HUES48 (cell line): ENCODE results near the gene ALPL.

ENCODE experiments used
- H3K27ac ChIP-seq: one replicate; pipeline ENCODE4 v1.7.0; 2013; ENCODE audit warnings: low read depth, low read length, inconsistent platforms
- H3K27me3 ChIP-seq: 2 replicates; pipeline ENCODE4 v1.6.1; 2013; ENCODE audit warnings: mild to moderate bottlenecking, low read length; ENCODE audit not compliant: control insufficient read depth, insufficient read depth
- H3K36me3 ChIP-seq: 2 replicates; pipeline ENCODE4 v1.6.1; 2013; ENCODE audit warnings: low read length; ENCODE audit not compliant: control insufficient read depth, insufficient read depth
- H3K4me1 ChIP-seq: 2 replicates; pipeline ENCODE4 v1.6.1; 2013; ENCODE audit warnings: mild to moderate bottlenecking, low read length; ENCODE audit not compliant: control insufficient read depth, insufficient read depth
- H3K4me3 ChIP-seq: 2 replicates; pipeline ENCODE4 v1.5.1; 2013; ENCODE audit warnings: mild to moderate bottlenecking, low read depth, low read length
- H3K9ac ChIP-seq: 2 replicates; pipeline ENCODE4 v1.6.1; 2013; ENCODE audit warnings: mild to moderate bottlenecking, low read depth, low read length, moderate library complexity
- H3K9me3 ChIP-seq: 2 replicates; pipeline ENCODE4 v1.6.1; 2013; ENCODE audit warnings: low read length; ENCODE audit not compliant: control insufficient read depth, insufficient read depth

ALPL gene

DNA sequence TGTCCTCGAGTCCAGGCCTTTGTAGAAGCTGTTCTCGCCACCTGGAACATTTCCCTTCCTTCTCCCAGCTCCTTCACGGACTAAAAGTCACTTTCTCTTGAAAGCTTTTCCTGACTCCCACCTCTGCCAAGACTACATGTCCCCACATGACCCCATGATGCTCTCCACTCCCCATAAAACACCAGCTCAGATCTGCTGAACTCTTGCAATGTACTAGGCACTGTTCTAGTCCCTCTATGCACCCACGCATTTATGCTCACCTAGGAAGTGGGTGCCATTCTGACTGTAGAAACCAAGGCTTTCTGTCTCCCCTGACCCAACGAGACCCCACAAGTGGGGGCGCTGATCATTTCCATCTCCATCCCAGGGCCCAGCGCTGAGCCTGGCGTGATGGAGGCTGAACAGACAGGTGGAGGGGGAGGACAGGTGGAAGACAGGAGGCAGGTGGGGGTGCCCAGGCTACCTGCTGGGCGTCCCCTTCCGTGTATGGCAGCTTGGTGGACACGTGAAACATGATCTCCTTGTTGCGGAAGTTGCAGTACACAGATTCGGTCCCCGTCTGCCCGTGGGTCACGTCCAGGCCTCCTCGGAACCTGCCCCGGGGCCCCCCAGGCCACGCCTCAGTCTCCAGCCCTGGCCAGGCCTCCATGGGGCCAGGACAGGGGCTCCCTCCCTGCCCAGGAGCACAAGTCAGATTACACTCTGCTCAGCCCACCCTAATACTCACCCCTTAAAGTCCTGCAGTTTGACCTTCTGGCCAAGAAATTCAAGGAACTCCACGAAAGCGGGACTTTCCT lies 102.0 kb downstream of the ALPL start:
- H3K9ac ChIP-seq: no peak overlapping the region

DNA sequence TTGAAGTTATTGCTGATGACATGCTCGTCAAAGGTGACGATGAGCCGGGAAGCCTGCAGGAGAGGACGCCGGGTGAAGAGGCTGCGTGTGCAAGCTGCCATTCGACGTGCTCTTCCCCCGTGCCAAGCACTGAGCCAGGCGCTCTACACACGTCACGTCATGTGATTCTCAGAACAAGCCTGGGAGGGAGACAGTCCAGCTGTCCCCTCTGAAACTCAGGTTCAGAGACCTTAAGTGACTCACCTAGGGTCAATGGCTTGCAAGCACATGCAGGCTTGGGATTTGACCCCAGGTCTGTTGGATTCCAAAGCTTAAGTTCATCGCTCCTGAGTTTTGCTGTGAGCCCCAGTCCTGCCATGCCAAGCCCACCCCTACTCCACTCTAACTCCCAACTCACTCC lies 102.8 kb downstream of the ALPL start:
- H3K9me3 ChIP-seq: no peaks in the 10 kb centered on the region
- H3K4me1 ChIP-seq: peaks cover 8% of the 10 kb centered on the region; the same call in 1 of the 2 replicates
- no peaks in the 10 kb centered on the region for H3K27me3 ChIP-seq
- H3K4me3 ChIP-seq: no peak overlapping the region
- no peak overlapping the region for H3K27ac ChIP-seq
- H3K9ac ChIP-seq: no peak overlapping the region
- H3K36me3 ChIP-seq: no peaks in the 10 kb centered on the region

More for the DNA sequence above, 102.0 kb downstream of the ALPL start:
- H3K9me3 ChIP-seq: no peaks in the 10 kb centered on the region
- H3K27ac ChIP-seq: no peak overlapping the region
- H3K4me3 ChIP-seq: no peak overlapping the region
- no peaks in the 10 kb centered on the region for H3K27me3 ChIP-seq
- H3K4me1 ChIP-seq: peaks cover 8% of the 10 kb centered on the region; the same call in 1 of the 2 replicates
- no peaks in the 10 kb centered on the region for H3K36me3 ChIP-seq

DNA sequence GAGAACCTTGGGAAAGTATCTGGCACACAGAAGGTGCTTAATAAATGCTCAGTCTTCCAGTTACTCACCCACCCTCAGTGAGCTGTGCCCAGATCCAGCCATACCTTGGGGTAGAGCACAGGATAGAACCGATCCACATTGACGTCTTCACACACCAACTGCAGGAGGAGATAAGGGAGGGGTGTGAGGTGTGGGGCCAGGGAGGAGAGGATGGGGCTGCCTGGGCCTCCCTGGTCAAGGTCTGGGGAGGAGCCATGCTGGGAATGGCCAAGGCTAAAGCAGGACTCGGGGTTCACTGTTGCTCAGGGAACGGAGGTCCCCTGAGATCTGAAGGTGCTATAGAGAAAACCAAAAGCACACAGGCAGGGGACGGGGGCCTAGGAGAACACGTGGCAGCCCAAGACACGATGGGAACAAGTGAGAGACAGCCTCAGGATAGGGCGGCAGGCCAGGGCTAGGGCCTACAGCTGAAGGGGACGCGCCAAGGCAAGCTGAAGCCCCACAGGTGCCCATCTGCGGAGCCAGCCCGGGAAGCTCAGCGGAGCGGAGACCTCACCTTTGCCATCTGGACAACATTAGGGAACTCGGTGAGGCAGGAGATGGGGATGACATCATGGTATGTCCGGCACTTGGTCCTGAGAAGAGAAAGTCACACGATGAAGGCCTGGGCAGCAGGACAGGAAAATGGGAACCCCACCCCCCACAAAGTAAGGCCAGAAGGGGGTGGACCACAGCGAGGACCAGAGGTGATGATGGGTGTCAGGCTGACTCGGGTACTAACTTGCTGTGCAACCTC lies 104.0 kb downstream of the ALPL start:
- H3K4me3 ChIP-seq: no peak overlapping the region
- H3K27me3 ChIP-seq: no peaks in the 10 kb centered on the region
- H3K9me3 ChIP-seq: no peaks in the 10 kb centered on the region
- peaks cover 1% of the 10 kb centered on the region for H3K4me1 ChIP-seq
- no peak overlapping the region for H3K27ac ChIP-seq
- no peak overlapping the region for H3K9ac ChIP-seq
- no peaks in the 10 kb centered on the region for H3K36me3 ChIP-seq

DNA sequence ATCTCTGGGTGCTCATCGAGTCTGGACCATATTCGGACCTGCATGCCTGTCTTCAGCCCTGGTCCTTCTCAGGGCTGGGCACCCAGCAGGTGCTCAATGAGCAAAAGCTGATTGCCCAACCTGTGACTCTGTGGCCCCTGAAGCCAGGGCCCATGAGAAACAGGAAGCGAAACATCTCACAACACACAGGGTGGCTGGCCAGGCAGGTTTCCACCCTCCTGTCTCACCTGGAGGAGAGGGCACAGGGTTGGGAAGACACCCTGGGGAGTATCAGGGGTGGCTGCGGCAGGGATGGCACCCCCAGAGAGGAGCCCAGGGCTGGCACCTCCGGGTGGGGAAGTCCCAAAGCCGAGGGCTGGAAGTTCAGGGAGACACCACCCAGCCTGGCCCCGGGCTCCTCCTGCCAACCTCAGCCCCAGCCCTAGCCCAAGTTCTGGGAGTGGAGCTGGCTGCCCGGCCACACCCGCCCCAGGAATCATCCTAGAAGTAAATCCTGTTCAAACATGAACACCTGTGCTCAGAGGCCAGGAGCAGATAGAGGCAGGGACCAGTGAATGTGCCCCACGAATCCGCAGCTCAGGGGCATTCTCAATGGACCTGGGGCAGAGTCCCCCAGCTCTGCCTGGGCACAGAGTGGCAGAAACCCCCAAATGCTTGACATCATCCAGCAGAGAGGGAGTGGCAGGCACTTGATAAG lies 105.3 kb downstream of the ALPL start:
- no peak overlapping the region for H3K9ac ChIP-seq
- H3K4me1 ChIP-seq: peaks cover 13% of the 10 kb centered on the region
- no peaks in the 10 kb centered on the region for H3K36me3 ChIP-seq
- H3K27me3 ChIP-seq: no peaks in the 10 kb centered on the region
- H3K27ac ChIP-seq: no peak overlapping the region
- H3K4me3 ChIP-seq: no peak overlapping the region
- H3K9me3 ChIP-seq: no peaks in the 10 kb centered on the region

DNA sequence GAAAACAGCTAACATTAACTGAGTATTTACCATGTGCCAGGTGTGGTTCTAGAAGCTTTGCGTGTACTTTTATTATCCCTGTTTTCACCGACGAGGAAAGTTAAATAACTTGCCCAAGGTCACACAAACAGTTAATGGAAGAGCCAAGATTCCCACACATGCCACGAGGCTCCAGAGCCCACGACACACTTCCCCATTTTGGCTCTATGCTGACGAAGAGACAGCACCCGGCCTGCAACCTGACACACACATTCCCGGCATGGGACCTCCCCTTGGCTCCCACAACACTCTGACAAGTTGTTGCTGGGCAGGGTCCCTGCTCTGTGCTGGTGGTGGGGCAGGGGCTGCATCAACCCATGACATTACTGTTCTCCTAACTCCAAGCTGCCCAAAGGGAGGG lies 107.1 kb downstream of the ALPL start:
- Histone ChIP-seq H3K4me3 (no peak overlapping the region), H3K36me3 (no peaks in the 10 kb centered on the region), H3K27me3 (peaks cover 9% of the 10 kb centered on the region)

DNA sequence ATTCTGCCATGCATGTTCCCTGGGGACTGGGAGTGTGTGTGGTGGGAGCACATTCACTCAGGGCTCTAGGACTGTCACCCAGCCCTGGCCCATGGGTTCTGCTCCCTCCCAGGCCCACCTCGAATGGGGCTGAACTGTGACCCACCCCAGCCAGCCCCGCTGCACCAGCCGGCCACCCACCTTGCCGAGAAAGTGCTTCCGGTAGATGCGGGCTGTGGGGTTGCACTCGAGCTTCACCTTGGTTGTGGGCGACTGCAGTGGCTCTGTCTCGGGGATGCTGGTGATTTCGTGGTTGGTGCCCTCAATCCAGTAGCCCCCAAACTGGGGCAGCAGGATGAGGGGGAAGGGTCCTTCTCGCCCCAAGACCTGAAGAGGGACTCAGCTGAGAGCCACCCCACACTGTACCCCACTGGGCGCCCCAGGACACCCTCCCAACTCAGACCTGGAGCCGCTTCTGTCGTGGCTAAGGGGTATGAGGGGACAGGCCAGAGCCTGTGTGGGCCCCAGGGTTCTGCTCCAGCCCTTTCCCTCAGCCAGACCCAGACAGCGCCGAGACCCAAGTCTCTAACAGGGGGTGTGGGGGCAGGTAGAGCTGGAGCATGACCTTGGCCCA lies 108.0 kb downstream of the ALPL start:
- Histone ChIP-seq H3K27me3 (peaks cover 16% of the 10 kb centered on the region), H3K4me1 (peaks cover 15% of the 10 kb centered on the region), H3K27ac (no peak overlapping the region), H3K9ac (no peak overlapping the region), H3K36me3 (no peaks in the 10 kb centered on the region), H3K4me3 (no peak overlapping the region), H3K9me3 (no peaks in the 10 kb centered on the region)

More for the DNA sequence above, 107.1 kb downstream of the ALPL start:
- Histone ChIP-seq H3K27ac (no peak overlapping the region), H3K9ac (no peak overlapping the region), H3K4me1 (peaks cover 15% of the 10 kb centered on the region), H3K9me3 (no peaks in the 10 kb centered on the region)

DNA sequence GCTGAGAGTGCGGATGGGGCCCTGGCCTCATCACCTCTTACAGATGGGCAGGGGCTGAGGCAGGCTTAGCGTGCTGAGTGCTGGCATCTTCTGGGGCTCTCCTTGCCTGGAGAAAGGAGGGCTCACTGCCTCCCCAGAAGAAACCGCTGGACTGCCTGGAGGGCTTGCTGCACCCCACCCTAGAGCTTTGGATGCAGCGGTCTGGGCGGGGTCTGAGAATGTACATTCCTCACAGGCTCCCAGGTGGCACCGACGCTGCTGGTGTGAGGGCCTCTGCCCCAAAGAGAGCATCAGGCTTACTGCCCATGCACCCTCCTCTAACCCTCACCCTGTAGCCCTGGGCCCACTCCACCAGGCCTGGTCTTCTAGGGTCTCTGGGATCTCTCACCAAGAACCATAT lies 108.8 kb downstream of the ALPL start:
- Histone ChIP-seq H3K9ac (no peak overlapping the region), H3K27ac (no peak overlapping the region), H3K4me3 (no peak overlapping the region), H3K36me3 (no peaks in the 10 kb centered on the region), H3K4me1 (peaks cover 17% of the 10 kb centered on the region), H3K9me3 (no peaks in the 10 kb centered on the region), H3K27me3 (peaks cover 16% of the 10 kb centered on the region)

DNA sequence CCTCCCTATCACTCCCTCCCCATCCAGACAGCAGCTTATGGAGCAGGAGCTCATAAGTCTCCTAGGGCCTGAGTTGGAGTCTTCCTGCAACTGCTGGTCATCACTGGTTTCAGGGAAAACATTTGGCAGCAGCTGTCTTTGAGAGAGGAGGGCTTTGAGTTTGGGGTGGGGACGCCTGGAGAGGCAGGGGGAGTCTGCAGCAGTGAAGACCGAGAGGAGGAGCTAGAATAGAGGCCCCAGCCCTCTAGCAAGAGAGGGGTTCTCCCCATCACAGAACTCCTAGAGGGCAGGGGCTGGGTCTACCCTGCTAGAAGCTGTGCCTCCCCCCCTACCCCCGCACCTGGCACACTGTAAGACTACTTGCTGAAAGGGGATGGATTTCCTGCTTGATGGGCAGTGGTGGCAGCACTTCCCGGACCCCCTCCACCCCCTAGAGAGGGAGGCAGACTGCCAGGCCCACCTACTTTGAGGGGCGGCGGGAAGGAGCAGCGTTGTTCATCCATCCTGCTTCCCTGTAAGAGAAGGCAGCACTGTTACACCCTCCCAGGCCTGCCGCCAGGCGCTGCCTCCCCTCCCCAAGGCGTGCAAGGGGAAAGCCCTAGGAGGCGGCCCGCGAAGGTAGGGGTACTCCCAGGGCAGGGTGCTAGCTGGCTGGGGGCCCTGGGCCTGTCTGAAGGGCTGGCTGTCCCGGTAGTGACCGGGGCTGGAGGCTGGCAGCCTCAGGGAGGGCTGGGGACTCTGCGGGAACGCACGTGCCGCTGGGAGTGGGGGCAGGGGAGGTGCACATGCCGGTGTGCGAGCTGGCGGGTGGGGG lies 109.5 kb downstream of the ALPL start:
- no peaks in the 10 kb centered on the region for H3K9me3 ChIP-seq
- no peaks in the 10 kb centered on the region for H3K36me3 ChIP-seq
- no peak overlapping the region for H3K9ac ChIP-seq
- H3K4me1 ChIP-seq: peaks cover 20% of the 10 kb centered on the region
- peaks cover 16% of the 10 kb centered on the region for H3K27me3 ChIP-seq
- H3K4me3 ChIP-seq: no peak overlapping the region
- no peak overlapping the region for H3K27ac ChIP-seq

DNA sequence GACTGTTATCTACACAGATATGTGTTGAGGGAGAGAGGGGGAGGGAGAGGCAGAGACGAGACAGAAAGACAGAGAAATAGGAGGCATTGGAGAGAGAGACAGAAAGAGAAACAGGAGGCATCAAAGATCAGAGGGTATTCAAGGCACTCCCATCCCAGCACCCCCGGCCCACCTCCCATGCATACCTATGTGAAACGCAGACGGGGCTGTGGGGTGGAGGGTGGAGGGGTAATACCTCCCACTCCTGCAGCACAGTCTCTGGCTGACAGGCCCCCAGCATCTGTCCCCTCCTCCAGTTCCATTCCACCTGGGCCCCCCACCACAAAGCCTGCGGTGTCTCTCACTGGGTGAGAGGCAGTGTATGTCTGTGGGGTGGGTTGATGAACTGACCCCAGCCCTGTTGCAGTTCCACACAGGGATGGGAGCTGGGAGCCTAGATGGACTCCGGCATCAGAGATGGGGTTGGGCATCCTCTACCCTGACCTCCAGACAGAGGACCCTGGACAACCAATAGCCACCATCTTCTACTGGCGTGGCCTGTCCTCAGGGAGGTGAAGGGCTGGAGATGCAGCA lies 110.2 kb downstream of the ALPL start:
- Histone ChIP-seq H3K36me3 (no peaks in the 10 kb centered on the region), H3K27me3 (peaks cover 16% of the 10 kb centered on the region), H3K9ac (no peak overlapping the region), H3K4me1 (peaks cover 20% of the 10 kb centered on the region), H3K27ac (no peak overlapping the region), H3K4me3 (no peak overlapping the region), H3K9me3 (no peaks in the 10 kb centered on the region)

DNA sequence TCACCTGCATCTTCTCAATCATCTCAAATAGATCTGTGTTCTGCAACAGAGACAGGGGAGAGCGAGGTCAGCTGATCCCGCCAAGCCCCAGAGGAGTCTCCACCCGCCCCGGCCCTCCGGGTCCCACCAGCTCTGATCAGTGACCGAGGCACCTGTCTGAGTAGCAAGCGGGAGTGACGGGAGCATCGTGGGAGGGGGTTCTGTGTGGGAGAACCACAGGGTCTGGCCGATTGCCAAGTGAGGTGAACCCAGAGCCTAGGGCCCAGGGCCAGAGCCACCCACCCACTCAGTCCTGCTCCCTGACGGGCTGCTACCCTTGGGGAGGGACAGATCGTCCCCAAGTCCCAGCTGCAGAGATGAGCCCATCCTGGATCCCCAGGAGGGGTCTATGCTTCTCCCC lies 110.8 kb downstream of the ALPL start:
- H3K27me3 ChIP-seq: peaks cover 16% of the 10 kb centered on the region
- no peaks in the 10 kb centered on the region for H3K36me3 ChIP-seq
- H3K4me1 ChIP-seq: peaks cover 20% of the 10 kb centered on the region
- no peak overlapping the region for H3K4me3 ChIP-seq
- no peak overlapping the region for H3K9ac ChIP-seq
- H3K9me3 ChIP-seq: no peaks in the 10 kb centered on the region
- no peak overlapping the region for H3K27ac ChIP-seq
